ENCODE results near the gene CCL27.

CCL27 gene

DNA sequence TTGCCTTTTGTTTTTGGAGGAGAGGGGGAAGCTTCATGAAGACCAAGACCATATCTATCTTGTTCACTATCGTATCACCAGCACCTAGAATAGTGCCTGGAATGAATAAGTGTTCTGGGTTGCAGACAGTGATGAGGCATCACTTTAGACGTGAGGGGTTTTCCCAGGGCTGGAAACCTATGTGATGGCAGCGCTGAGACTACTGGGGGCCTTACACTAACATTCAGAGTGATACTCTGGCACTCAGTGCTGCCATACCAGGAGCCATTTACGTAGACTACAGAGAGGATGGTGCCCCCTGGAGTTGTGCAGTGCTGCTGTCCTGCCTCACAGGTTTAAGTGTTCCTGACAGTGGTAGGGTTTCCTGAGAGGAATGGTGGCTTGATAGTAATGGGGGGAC lies 21.7 kb upstream of the CCL27 start:
- DNase-seq: no peak

DNA sequence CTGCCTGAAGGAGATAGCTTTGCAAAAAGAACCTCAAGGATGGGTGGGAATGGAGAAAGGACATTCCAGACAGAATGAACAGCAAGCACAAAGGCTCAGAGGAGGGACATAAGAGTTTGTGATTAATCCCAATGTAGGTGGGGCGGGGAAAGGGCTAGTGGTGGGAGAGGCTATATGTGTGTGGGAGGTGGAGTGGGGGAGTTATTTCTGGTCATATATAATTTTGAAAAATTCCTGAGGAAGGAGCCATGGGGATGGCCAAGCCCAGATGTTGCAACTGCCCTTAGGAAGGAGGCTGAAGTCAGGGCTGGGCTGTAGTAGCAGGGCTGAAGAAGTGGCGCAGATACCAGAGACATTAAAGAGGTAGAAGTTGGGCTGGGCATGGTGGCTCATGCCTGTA lies 13.4 kb upstream of the CCL27 start:
- DNase-seq: no peak

DNA sequence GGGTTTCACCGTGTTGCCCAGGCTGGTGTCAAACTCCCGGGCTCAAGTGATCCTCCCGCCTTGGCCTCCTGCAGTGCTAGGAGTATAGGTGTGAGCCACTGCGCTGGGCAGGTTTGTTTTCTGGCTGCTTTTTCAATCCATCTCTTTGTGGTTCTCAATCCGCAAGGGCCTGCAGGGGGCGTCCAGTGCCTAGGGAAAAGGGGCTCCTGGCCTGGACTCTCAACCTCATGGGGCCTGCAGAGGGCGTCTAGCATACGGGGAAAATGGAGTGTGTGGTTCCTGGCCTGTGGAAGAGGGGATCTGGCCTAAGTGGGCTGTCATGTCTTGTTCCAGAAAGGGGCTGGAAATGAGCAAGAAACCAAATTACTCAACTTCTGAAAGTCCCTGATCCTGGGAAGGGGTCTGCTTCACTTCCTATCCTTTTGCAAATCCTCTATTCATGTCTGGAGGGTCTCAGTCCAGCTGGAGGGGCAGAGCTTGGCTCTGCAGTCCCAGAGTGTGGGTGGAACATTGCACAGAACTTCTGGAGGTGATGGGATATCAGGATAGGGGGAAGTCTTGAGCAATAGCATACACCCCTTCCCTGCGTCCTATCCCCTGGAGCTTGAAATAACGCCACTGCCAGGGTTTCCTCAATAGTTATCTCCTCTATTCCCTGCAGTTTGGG lies 12.7 kb upstream of the CCL27 start:
- DNase-seq: peak; percentile 70

DNA sequence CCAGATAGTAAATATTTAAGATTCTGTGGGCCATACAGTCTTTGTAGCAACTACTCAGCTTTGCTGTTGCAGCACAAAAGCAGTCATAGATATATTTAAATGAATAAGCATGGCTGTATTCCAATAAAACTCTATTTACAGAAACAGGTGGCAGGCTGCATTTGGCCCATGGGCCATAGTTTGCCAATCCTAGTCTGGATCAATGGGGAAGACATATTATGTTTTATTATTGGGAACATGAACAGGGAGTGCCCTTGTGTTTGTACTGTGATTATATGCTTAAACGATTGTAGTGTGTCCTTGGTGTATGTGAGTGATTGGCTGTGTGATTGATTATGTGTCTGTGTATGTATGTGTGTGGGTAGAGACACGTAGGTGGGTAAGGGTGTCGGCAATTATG lies 12.0 kb upstream of the CCL27 start:
- no peak for DNase-seq

DNA sequence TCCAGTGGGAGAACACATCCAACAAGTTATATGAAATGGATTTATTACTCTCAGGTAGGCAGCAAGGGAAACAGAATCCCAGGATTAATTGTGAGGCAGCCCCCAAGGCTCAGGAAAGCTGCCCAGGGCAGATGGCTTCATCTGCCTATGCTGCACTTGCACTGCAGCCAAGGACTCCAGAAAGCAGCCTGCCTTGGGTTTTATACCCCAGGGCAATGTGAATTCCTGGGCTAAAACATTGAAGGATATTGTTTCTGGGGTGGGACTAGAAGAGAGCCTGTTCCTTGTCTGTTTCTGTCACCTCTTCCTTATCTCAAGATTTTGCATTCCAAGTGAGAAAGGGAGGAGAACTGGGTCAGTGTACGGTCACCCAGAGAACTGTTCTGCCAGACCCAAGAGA lies 8.8 kb upstream of the CCL27 start:
- DNase-seq: no peak

- DNase-seq: no peak
Observed at GRCh38 chr9:34669809-34670562, 7.5 kb upstream of the CCL27 start.

DNA sequence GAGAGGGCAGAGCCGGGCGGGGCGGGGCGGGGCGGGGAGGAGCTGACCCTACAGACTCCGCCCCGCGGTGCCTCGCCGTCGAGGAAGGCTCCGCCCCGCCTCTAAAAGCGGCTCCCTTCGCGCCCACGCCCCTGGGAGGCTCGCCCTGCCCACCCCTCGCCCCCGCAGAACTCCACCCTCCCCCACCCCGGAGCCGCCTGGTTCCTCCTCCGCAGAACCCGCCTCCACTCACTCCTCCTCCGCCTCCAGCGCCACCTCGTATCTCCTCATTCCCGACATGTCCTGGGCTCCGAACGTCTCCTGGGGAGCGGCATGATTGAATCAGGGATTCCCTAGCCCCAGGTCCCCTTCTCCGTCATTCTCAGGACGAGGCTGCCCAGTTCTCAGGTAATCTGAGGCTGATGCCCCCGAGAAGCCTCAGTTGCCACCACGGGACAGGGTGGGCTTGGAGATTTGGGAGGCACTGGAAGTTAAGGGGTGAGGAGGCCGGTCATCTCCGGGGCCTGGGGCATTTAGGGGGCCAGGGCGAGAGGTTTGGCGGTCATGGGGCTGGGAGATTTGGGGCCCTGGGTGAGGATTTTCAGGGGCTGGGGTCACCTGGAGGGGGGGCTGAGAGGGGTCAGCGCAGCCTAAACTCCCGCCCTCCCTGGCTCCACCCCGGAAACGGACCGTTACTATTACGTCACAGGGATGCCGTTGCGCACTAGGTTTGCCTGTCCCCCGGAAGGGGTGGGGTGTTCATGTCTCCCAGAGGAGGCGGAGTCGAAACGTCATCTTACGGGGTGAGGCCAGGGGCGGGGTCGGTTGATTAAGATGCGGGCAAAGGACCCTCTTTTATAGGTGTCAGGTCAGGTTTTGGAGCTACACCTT lies 3.2 kb upstream of the CCL27 start:
- peak; percentile 94 for DNase-seq

DNA sequence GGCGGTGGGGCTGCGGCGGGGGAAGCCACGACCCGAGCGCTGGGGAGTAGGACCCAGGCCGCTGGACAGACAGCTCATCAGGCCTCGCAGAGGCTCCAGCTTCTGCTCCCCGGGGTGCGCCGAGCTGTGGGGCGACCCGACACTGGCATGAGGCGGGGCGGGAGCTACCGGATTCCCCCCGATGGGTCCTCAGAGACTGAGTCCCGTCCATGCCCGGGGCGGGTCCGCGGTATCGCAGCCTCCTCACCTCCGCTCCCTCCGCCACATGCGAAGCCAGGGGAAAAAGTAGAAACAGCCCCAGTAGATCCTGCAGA lies 2.6 kb upstream of the CCL27 start:
- DNase-seq: no peak

- DNase-seq: peak; percentile 77
Observed at GRCh38 chr9:34664281-34665066, 2.0 kb upstream of the CCL27 start.

GRCh38 chr9:34663303-34663605 lies 797 bp upstream of the CCL27 start:
- DNase-seq: no peak

GRCh38 chr9:34659592-34660253 lies 2.7 kb downstream of the CCL27 start:
- peak; percentile 20 for DNase-seq

GRCh38 chr9:34658461-34658860 lies 4.0 kb downstream of the CCL27 start:
- DNase-seq: no peak

- DNase-seq: no peak
Observed at GRCh38 chr9:34656992-34657391, 5.5 kb downstream of the CCL27 start.

- no peak for DNase-seq
Observed at GRCh38 chr9:34655394-34655793, 7.1 kb downstream of the CCL27 start.

DNA sequence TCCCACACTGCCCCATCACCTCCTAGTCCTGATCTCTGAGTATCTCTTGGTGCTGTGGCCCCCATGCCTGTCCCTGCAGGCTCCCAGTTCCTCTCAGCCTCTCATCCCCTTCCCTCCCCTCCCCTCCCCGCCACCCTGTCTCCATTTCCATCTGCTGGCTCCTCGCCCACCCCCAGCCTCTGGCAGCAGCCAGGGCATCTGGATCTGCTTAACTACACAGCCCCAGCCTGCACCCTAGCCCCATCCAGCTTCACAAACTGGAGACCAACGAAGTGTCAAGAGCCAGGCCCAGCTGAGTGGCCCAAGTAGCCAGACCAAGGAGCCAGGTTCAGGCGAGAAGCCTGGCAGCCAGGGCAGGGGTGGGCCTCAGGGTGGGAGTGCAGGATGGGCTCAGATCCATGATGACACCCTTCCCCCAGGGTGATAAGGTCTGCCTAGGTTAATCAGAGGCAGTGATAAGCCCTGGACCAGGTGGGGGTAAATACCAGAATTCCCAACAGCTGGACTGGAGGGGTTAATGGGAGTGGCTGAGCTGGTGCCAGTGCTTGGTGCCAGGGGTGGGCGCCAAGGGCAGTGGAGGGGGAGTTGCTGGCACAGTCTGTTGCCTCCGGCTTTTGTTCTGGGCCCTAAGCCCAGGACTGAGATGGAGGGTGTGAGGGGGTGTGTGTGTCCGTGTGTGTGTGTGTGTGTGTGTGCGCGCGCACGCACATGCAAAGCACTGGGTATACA lies 8.0 kb downstream of the CCL27 start:
- no peak for DNase-seq

- no peak for DNase-seq
Observed at GRCh38 chr9:34653151-34654072, 9.0 kb downstream of the CCL27 start.

DNA sequence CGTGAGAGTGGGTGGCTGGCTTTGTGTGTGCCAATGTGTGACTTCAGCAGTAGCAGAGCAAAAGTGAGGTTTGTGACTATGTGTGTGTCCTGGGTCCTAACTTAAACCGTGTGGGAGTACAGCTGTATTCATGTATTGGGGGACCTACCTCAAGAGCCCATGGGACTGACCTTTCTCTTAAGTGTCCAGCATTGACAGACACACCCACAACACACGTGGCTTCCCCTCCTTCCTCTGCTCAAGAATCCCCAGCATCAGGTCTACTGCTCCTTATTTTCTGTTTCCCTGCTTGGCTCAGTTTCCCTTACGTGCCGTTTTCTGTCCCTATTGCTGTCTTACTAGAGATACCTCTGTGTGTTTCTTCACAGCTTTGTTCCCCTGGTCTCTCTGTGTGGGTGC lies 9.9 kb downstream of the CCL27 start:
- no peak for DNase-seq

DNA sequence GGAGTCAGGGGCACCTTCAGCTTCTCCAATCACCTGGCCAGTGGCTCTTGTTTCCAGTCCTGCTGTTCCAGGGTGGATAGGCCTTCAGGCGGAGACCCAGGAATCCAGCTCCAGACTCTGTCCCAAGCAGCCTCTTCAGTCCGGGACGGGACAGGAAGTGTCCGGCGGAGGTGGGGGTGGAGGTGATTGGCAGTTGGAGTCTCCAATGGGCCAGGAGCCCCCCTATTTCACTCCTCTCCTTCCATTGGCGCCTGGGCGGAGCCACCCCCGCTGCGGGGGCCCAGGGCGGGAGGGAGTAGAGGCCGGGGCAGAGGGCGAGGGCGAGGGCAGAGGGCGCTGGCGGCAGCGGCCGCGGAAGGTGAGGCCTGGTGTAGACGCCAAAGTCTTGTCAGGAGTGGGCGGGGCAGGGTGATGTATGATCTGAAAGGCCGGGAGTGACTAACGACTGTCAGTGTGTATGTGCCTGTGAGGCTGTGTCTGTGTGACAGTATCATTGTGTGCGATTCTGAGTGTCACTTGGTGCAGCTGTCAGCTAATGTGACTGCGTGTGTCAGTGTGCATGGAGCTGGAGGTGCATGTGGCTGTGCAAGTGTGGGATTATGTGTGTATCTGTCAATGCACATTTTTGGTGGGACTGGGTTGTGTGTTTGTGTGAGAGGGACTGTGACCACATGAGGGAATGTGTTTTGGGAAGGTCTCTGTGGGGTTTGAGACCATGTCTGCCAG lies 10.4 kb downstream of the CCL27 start, which contains the start of gene IL11RA:
Gene IL11RA (plus strand): TSS at position 310 of the 726 bp plus-strand sequence. CDS start 3,033 bp downstream, outside the sequence.
- peak; percentile 79 for DNase-seq

DNA sequence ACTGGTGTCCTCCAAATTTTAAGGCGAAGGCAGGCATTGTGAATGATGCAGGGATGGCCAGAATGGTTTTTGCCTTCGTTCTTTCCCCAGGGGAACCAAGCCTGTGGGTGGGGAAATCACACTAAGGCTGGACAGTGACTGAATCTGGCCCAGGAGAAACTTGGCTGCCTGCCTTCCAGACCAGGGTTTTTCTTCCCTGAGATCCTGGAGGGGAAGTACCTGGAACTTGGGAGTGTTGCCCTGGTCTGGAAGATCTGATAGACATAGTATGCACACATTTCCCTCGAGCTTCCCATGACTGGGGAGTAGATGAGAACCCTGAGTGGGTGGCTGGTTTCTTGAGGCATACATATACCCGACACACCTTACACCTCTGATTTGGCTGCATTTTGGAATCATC lies 11.1 kb downstream of the CCL27 start:
- no peak for DNase-seq

DNA sequence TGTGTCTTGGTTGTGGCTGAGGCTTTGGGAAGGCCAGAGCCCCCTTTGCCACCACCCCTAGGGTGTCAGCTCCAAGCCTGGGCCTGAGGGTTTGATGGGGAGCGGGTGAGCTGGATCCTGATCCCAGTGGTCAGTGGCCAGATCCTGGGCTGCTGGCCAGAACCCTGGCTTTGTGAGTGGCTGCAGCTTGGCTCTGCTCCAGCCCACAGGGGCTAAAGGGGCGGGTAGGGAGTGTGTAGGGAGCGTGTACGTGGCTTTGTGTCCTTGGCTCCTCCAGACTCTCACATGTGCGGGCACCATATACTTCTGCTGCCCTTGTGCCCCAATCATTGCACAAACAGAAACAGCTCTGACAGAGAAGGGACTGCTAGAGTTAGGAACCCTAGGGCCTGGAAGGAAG lies 11.6 kb downstream of the CCL27 start:
- no peak for DNase-seq

Data from HCEC 1CT (cell line).